H1 (cell line): Measurements from ENCODE around the gene EPHB1. TPM values are rescaled to one million over a fixed set of nuclear protein-coding genes. Genes with fewer than 3 reads are reported as not detected.

Experiments
- CTCF ChIA-PET: fragments of 300-600 bp; sonication (Branson Sonifier 250); formaldehyde crosslinking; loops from one replicate; lab custom pipeline; 2021; ENCODE audit not compliant: partially characterized antibody; lab: Charles Lee
- POLR2A ChIA-PET: fragments of 300-600 bp; sonication (Branson Sonifier 250); formaldehyde crosslinking; loops from one replicate; lab custom pipeline; 2021; ENCODE audit warnings: inconsistent platforms; ENCODE audit not compliant: partially characterized antibody; lab: Charles Lee
- DNase-seq, 2 experiments: peaks; one replicate each; pipeline versions ENCODE4 v3.0.0 to v3.0.0-alpha.2; 2010 to 2022; ENCODE audit warnings: low spot score in 2 of 2, low read depth in 1 of 2, mixed read lengths in 1 of 2
- FAIRE-seq: peaks from 2 replicates; lab custom pipeline; 2011; peaks lifted over from hg19 to GRCh38; lab: Jason Lieb, UNC
- H2AFZ ChIP-seq: 2 replicates; pipeline ENCODE4 v1.8.1; 2012; ENCODE audit warnings: low read length, inconsistent platforms
- H2AK5ac ChIP-seq: 2 replicates; pipeline ENCODE4 v1.6.1; 2013; ENCODE audit warnings: low read depth, low read length
- H2BK120ac ChIP-seq: replicated peaks from 2 replicates; pipeline ENCODE3; 2013; ENCODE audit warnings: low read depth, low read length, inconsistent platforms
- H2BK12ac ChIP-seq: 2 replicates; pipeline ENCODE4 v1.6.1; 2013; ENCODE audit warnings: low read depth, low read length
- H2BK15ac ChIP-seq: 2 replicates; pipeline ENCODE4 v1.6.1; 2013; ENCODE audit warnings: low read length
- H2BK20ac ChIP-seq: 2 replicates; pipeline ENCODE4 v1.6.1; 2013; ENCODE audit warnings: low read length
- H2BK5ac ChIP-seq: 2 replicates; pipeline ENCODE4 v1.6.1; 2013; ENCODE audit warnings: low read depth, low read length
- H3K14ac ChIP-seq: 2 replicates; pipeline ENCODE4 v1.6.1; 2013; ENCODE audit warnings: inconsistent platforms; ENCODE audit not compliant: insufficient read length
- H3K18ac ChIP-seq: 2 replicates; pipeline ENCODE4 v1.6.1; 2013; ENCODE audit warnings: low read length; ENCODE audit errors: extremely low read depth
- H3K23ac ChIP-seq: 2 replicates; pipeline ENCODE4 v1.6.1; 2013; ENCODE audit warnings: inconsistent platforms; ENCODE audit not compliant: insufficient read length
- H3K23me2 ChIP-seq: 2 replicates; pipeline ENCODE4 v1.6.1; 2013; ENCODE audit warnings: low read depth, low read length
- H3K27ac ChIP-seq: 2 replicates; pipeline ENCODE4 v1.6.1; 2011; ENCODE audit warnings: low read depth, low read length, inconsistent platforms
- H3K27me3 ChIP-seq, 4 experiments: replicated peaks in 1 of 4; 1 replicate in 1 of 4; 2 replicates in 3 of 4; pipeline versions ENCODE4 v1.6.1 to v1.8.1; 2011 to 2013; ENCODE audit warnings: low read length in 3 of 4, mild to moderate bottlenecking in 3 of 4, inconsistent platforms in 2 of 4, mixed read lengths in 2 of 4, moderate library complexity in 1 of 4; ENCODE audit not compliant: control insufficient read depth in 3 of 4, insufficient read depth in 3 of 4; ENCODE audit errors: extremely low read depth in 1 of 4
- H3K36me3 ChIP-seq, 4 experiments: 2 replicates each; pipeline versions ENCODE4 v1.6.1 to v1.8.1; 2011 to 2013; ENCODE audit warnings: mild to moderate bottlenecking in 4 of 4, low read length in 3 of 4, moderate library complexity in 2 of 4, control low read depth in 1 of 4, inconsistent platforms in 1 of 4; ENCODE audit not compliant: insufficient read depth in 4 of 4, control insufficient read depth in 2 of 4
- H3K4ac ChIP-seq: replicated peaks from 2 replicates; pipeline ENCODE3; 2013; ENCODE audit warnings: low read length, low read depth, mixed read lengths, inconsistent platforms; ENCODE audit not compliant: insufficient read length
- H3K4me1 ChIP-seq, 4 experiments: replicated peaks in 1 of 4; 1 replicate in 1 of 4; 2 replicates in 3 of 4; pipeline versions ENCODE4 v1.6.1 to v1.8.1; 2011 to 2013; ENCODE audit warnings: low read length in 3 of 4, inconsistent platforms in 2 of 4, mixed read lengths in 1 of 4; ENCODE audit not compliant: insufficient read depth in 4 of 4, control insufficient read depth in 3 of 4
- H3K4me2 ChIP-seq, 2 experiments: 2 replicates each; pipeline versions ENCODE4 v1.6.1 to v1.8.1; 2011 to 2013; ENCODE audit warnings: low read depth in 2 of 2, low read length in 2 of 2, control low read depth in 1 of 2, inconsistent platforms in 1 of 2, mild to moderate bottlenecking in 1 of 2; ENCODE audit not compliant: insufficient read depth in 1 of 2
- H3K4me3 ChIP-seq, 4 experiments: fragments of 200-600, 300-600 bp in 1 of 4; sonication (generic), shearing (Covaris generic), sonication (Bioruptor Twin) in 1 of 4; 2 replicates each; pipeline versions ENCODE4 v1.5.1 to v1.8.1; 2011 to 2016; ENCODE audit warnings: low read length in 4 of 4, low read depth in 3 of 4, control low read depth in 2 of 4, inconsistent platforms in 2 of 4, mild to moderate bottlenecking in 2 of 4, mixed read lengths in 1 of 4, moderate library complexity in 1 of 4; ENCODE audit not compliant: insufficient read depth in 2 of 4; ENCODE audit errors: extremely low read depth in 1 of 4
- H3K56ac ChIP-seq: replicated peaks from 2 replicates; pipeline ENCODE3; 2013; ENCODE audit warnings: low read depth, mild to moderate bottlenecking, mixed read lengths, low read length, inconsistent platforms; ENCODE audit not compliant: insufficient read length
- H3K79me1 ChIP-seq: 2 replicates; pipeline ENCODE4 v1.6.1; 2013; ENCODE audit warnings: low read depth, low read length, control low read depth
- H3K79me2 ChIP-seq, 2 experiments: 2 replicates each; pipeline versions ENCODE4 v1.6.1 to v1.8.1; 2012 to 2013; ENCODE audit warnings: low read length in 2 of 2, mild to moderate bottlenecking in 2 of 2, inconsistent platforms in 1 of 2; ENCODE audit not compliant: insufficient read depth in 2 of 2, control insufficient read depth in 1 of 2
- H3K9ac ChIP-seq, 4 experiments: replicated peaks in 1 of 4; 1 replicate in 1 of 4; 2 replicates in 3 of 4; pipeline versions ENCODE4 v1.6.1 to v1.8.1; 2011 to 2013; ENCODE audit warnings: low read depth in 3 of 4, low read length in 3 of 4, control low read depth in 2 of 4, mild to moderate bottlenecking in 2 of 4, moderate library complexity in 2 of 4, inconsistent platforms in 1 of 4; ENCODE audit errors: extremely low read depth in 1 of 4
- H3K9me3 ChIP-seq, 2 experiments: 2 replicates each; pipeline versions ENCODE4 v1.6.1 to v1.8.1; 2012 to 2013; ENCODE audit warnings: mild to moderate bottlenecking in 2 of 2, moderate library complexity in 2 of 2, control low read depth in 1 of 2, inconsistent platforms in 1 of 2, low read depth in 1 of 2, low read length in 1 of 2, mixed read lengths in 1 of 2; ENCODE audit not compliant: insufficient read depth in 2 of 2
- H4K20me1 ChIP-seq, 2 experiments: replicated peaks in 1 of 2; 2 replicates each; pipeline versions ENCODE3 to v1.8.1; 2011 to 2013; ENCODE audit warnings: inconsistent platforms in 2 of 2, low read length in 2 of 2, mild to moderate bottlenecking in 1 of 2; ENCODE audit not compliant: insufficient read depth in 2 of 2, control insufficient read depth in 1 of 2
- H4K5ac ChIP-seq: 2 replicates; pipeline ENCODE4 v1.6.1; 2013; ENCODE audit warnings: low read length, low read depth, mixed read lengths, inconsistent platforms; ENCODE audit not compliant: insufficient read length
- H4K8ac ChIP-seq: 2 replicates; pipeline ENCODE4 v1.8.0; 2013; ENCODE audit warnings: mild to moderate bottlenecking, moderate library complexity, low read length, inconsistent platforms; ENCODE audit not compliant: insufficient read depth; ENCODE audit errors: extremely low read depth
- H4K91ac ChIP-seq: replicated peaks from 2 replicates; pipeline ENCODE3; 2013; ENCODE audit warnings: low read length, mixed read lengths, inconsistent platforms; ENCODE audit not compliant: insufficient read length
- BACH1 ChIP-seq: IDR thresholded peaks from 2 replicates; pipeline ENCODE4 v1.6.1; 2012; ENCODE audit warnings: low read length, improper control_type of control experiment
- CBX5 ChIP-seq: fragments of 300-800, 300-1000 bp; sonication (generic); IDR thresholded peaks from 2 replicates; pipeline ENCODE4 v1.7.1; 2016; ENCODE audit warnings: antibody characterized with exemption, low read length, low read depth
- CBX8 ChIP-seq: fragments of 300-800, 300-1000 bp; sonication (generic); IDR thresholded peaks from 2 replicates; pipeline ENCODE4 v1.7.1; 2016; ENCODE audit warnings: low read depth, low read length, borderline replicate concordance
- CREB1 ChIP-seq: IDR thresholded peaks from 2 replicates; pipeline ENCODE4 v1.6.1; 2012; ENCODE audit warnings: inconsistent platforms
- CTBP2 ChIP-seq: IDR thresholded peaks from 2 replicates; pipeline ENCODE4 v1.7.0; 2011; ENCODE audit warnings: borderline replicate concordance, mild to moderate bottlenecking, moderate library complexity, mixed read lengths, low read length; ENCODE audit not compliant: insufficient read depth, insufficient read length
- CTCF ChIP-seq, 3 experiments: IDR thresholded peaks; 1 replicate in 2 of 3; 2 replicates in 1 of 3; pipeline versions ENCODE4 v1.5.1 to v1.6.1; 2011; ENCODE audit warnings: low read length in 3 of 3, mild to moderate bottlenecking in 3 of 3, inconsistent platforms in 2 of 3, low read depth in 1 of 3, moderate library complexity in 1 of 3; ENCODE audit not compliant: insufficient read depth in 1 of 3; ENCODE audit errors: control extremely low read depth in 1 of 3
- E2F6 ChIP-seq: IDR thresholded peaks from 2 replicates; pipeline ENCODE4 v1.6.1; 2012; ENCODE audit warnings: inconsistent platforms
- JUND ChIP-seq: IDR thresholded peaks from 2 replicates; pipeline ENCODE4 v1.6.1; 2011; ENCODE audit warnings: mild to moderate bottlenecking, improper control_type of control experiment, low read length
- MAFK ChIP-seq: IDR thresholded peaks from 2 replicates; pipeline ENCODE4 v1.6.1; 2012; ENCODE audit warnings: low read depth, mild to moderate bottlenecking, improper control_type of control experiment, low read length
- POLR2A ChIP-seq, 2 experiments: IDR thresholded peaks; 1 replicate in 1 of 2; 2 replicates in 1 of 2; pipeline ENCODE4 v1.6.1; 2011; ENCODE audit warnings: low read depth in 2 of 2, low read length in 2 of 2, mild to moderate bottlenecking in 2 of 2; ENCODE audit errors: control extremely low read depth in 1 of 2
- POLR2AphosphoS5 ChIP-seq: IDR thresholded peaks from 2 replicates; pipeline ENCODE4 v1.6.1; 2011; ENCODE audit warnings: low read depth, low read length
- SP4 ChIP-seq: IDR thresholded peaks from 2 replicates; pipeline ENCODE4 v1.6.1; 2012; ENCODE audit warnings: low read length, inconsistent platforms
- TCF12 ChIP-seq: IDR thresholded peaks from 2 replicates; pipeline ENCODE4 v1.6.1; 2011; ENCODE audit warnings: low read depth, mild to moderate bottlenecking, low read length
- WGBS, 2 experiments: shearing (Covaris generic) in 1 of 2; methylation state at CpG; one replicate each; pipeline versions ENCODE4 v1.1.6 to v1.1.7; 2013 to 2015; ENCODE audit warnings: low lambda C conversion rate in 2 of 2, mixed read lengths in 2 of 2, inconsistent platforms in 1 of 2, low coverage in 1 of 2, missing lambda C conversion rate in 1 of 2; ENCODE audit not compliant: insufficient replicate concordance in 2 of 2, insufficient coverage in 1 of 2, insufficient read length in 1 of 2; ENCODE audit errors: extremely low coverage in 1 of 2, missing lambda C conversion rate in 1 of 2; 5-methylcytosine and 5-hydroxymethylcytosine counted together
- polyA plus RNA-seq, 7 experiments: library from polyadenylated mRNA; depleted of rRNA in 3 of 7; stranded (reverse) in 5 of 7; unstranded in 2 of 7; fragments of >200 nt in 5 of 7; fragments of 200-250 nt in 2 of 7; gene quantifications; 1 replicate in 5 of 7; 2 replicates in 1 of 7; 4 replicates in 1 of 7; pipeline versions ENCODE4 v1.2.1 to v1.2.3, GENCODE V29; 2011 to 2013; ENCODE audit warnings: missing spikeins in 2 of 7, mixed read lengths in 2 of 7
- total RNA-seq: library from RNA; stranded (reverse); fragmentation: NEBNext Ultra II Directional; extraction: Animal tissue kit (Norgen Biotek cat#: 25700); gene quantifications from 2 replicates; pipeline ENCODE4 v1.2.1, GENCODE V29; 2021

The EPHB1 gene
- total and polyA plus RNA-seq, 2 of the 8 experiments (the other 6 are each of a cell fraction or from before 2014, with no cell fraction given): 3.5 to 5.9 TPM

GRCh38 chr3:135020181-135020580 lies 225.1 kb downstream of the EPHB1 start:
- Histone ChIP-seq H2AK5ac (no peak overlapping the region), H3K27me3 (no peaks in the 10 kb centered on the region), H3K79me1 (no peaks in the 10 kb centered on the region), H3K14ac (no peak overlapping the region), H3K4me1 (peaks cover 0 to 7% (median 0%) of the 10 kb centered on the region in 4 experiments; a peak in 2 of 7 replicates), H3K9ac (no peak overlapping the region), H4K8ac (no peak overlapping the region), H4K91ac (no peak overlapping the region), H3K4ac (no peak overlapping the region), H4K20me1 (no peaks in the 10 kb centered on the region), H4K5ac (no peak overlapping the region), H2BK12ac (no peak overlapping the region), H2BK20ac (no peak overlapping the region), H3K4me2 (no peak overlapping the region), H3K27ac (no peak overlapping the region), H3K4me3 (no peak overlapping the region), H3K23ac (no peak overlapping the region), H2BK15ac (no peak overlapping the region), H2AFZ (no peak overlapping the region), H3K56ac (no peak overlapping the region), H3K18ac (no peak overlapping the region), H2BK120ac (no peak overlapping the region), H3K23me2 (no peaks in the 10 kb centered on the region), H3K36me3 (no peaks in the 10 kb centered on the region), H3K79me2 (no peaks in the 10 kb centered on the region), H2BK5ac (no peak overlapping the region), H3K9me3 (peaks cover 0 to 2% of the 10 kb centered on the region in 2 experiments; a peak in 1 of 4 replicates)
- ChIA-PET CTCF (no interaction called here), POLR2A (no interaction called here)
- DNase-seq: no peak
- 95% methylated on average over 3 of the region's 3 CpGs; no CpG with 5 or more reads in 1 of the 2 experiments for WGBS, 2 experiments
- FAIRE-seq: no peak
- TF ChIP-seq CTBP2 (no peak), CBX8 (no peak), POLR2AphosphoS5 (no peak), CBX5 (no peak), JUND (no peak), BACH1 (no peak), TCF12 (no peak), POLR2A (IDR thresholded peaks at IDR 0.05; ENCODE audit: control extremely low read depth in 1 of 2, low read depth in 2 of 2, low read length in 2 of 2) (no peak), SP4 (no peak), CREB1 (no peak), E2F6 (no peak), MAFK (no peak), CTCF (IDR thresholded peaks at IDR 0.05; ENCODE audit: control extremely low read depth in 1 of 3, insufficient read depth in 1 of 3, low read depth in 1 of 3, low read length in 3 of 3) (no peak)
